ACC112 (cell line): ENCODE data around the gene RREB1.

ENCODE experiments used
- H2AFZ ChIP-seq: fragments of 200-600 bp; sonication (generic); one replicate; pipeline ENCODE4 v1.6.0; 2017; ENCODE audit warnings: antibody characterized with exemption, low read length; ENCODE audit not compliant: unreplicated experiment
- H3K27ac ChIP-seq: fragments of 200-600 bp; sonication (generic); 2 replicates; pipeline ENCODE4 v1.5.1; 2014; ENCODE audit warnings: low read depth, mild to moderate bottlenecking, antibody characterized with exemption, low read length, moderate library complexity
- H3K27me3 ChIP-seq: fragments of 200-600 bp; sonication (generic); 2 replicates; pipeline ENCODE4 v1.6.1; 2014; ENCODE audit warnings: mild to moderate bottlenecking, antibody characterized with exemption, low read length, moderate library complexity, mixed read lengths; ENCODE audit not compliant: insufficient read depth
- H3K36me3 ChIP-seq: fragments of 200-600 bp; sonication (generic); 2 replicates; pipeline ENCODE4 v1.6.1; 2016; ENCODE audit warnings: mild to moderate bottlenecking, antibody characterized with exemption, low read length, moderate library complexity, mixed read lengths; ENCODE audit not compliant: insufficient read depth
- H3K4me1 ChIP-seq: fragments of 200-600 bp; sonication (generic); one replicate; pipeline ENCODE4 v1.6.1; 2016; ENCODE audit warnings: low read length, mixed read lengths; ENCODE audit not compliant: insufficient read depth, unreplicated experiment, control insufficient read depth
- H3K4me3 ChIP-seq: fragments of 200-600 bp; sonication (generic); 2 replicates; pipeline ENCODE4 v1.5.1; 2014; ENCODE audit warnings: mild to moderate bottlenecking, low read depth, low read length
- H3K79me2 ChIP-seq: fragments of 200-600 bp; sonication (generic); one replicate; pipeline ENCODE4 v1.6.0; 2016; ENCODE audit warnings: low read length; ENCODE audit not compliant: control insufficient read depth, unreplicated experiment, insufficient read depth

Gene RREB1

GRCh38 chr6:7229376-7230326 is 121.9 kb downstream of the RREB1 start:
- H2AFZ ChIP-seq = no peak overlapping the region
- peaks cover 20% of the 10 kb centered on the region for H3K36me3 ChIP-seq
- H3K27me3 ChIP-seq = no peaks in the 10 kb centered on the region
- H3K27ac ChIP-seq = no peak overlapping the region
- H3K79me2 ChIP-seq = no peaks in the 10 kb centered on the region
- H3K4me3 ChIP-seq = no peak overlapping the region
- no peaks in the 10 kb centered on the region for H3K4me1 ChIP-seq

DNA sequence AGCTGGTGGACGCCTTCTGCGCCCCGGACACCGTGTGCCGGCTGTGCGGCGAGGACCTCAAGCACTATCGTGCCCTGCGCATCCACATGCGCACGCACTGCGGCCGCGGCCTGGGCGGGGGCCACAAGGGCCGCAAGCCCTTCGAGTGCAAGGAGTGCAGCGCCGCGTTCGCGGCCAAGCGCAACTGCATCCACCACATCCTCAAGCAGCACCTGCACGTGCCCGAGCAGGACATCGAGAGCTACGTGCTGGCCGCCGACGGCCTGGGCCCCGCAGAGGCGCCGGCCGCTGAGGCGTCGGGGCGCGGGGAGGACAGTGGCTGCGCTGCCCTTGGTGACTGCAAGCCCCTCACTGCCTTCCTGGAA is 122.5 kb downstream of the RREB1 start:
- no peak overlapping the region for H3K27ac ChIP-seq
- peaks cover 20% of the 10 kb centered on the region for H3K36me3 ChIP-seq
- H3K4me3 ChIP-seq = no peak overlapping the region
- H3K79me2 ChIP-seq = no peaks in the 10 kb centered on the region
- no peak overlapping the region for H2AFZ ChIP-seq
- H3K27me3 ChIP-seq = no peaks in the 10 kb centered on the region
- H3K4me1 ChIP-seq = no peaks in the 10 kb centered on the region

- Histone ChIP-seq H3K36me3 (peaks cover 20% of the 10 kb centered on the region; the same call in 1 of the 2 replicates), H3K27me3 (no peaks in the 10 kb centered on the region), H3K79me2 (no peaks in the 10 kb centered on the region), H2AFZ (no peak overlapping the region), H3K4me1 (no peaks in the 10 kb centered on the region), H3K27ac (no peak overlapping the region), H3K4me3 (no peak overlapping the region)
These were observed 123.4 kb downstream of the RREB1 start for GRCh38 chr6:7230956-7231713.

DNA sequence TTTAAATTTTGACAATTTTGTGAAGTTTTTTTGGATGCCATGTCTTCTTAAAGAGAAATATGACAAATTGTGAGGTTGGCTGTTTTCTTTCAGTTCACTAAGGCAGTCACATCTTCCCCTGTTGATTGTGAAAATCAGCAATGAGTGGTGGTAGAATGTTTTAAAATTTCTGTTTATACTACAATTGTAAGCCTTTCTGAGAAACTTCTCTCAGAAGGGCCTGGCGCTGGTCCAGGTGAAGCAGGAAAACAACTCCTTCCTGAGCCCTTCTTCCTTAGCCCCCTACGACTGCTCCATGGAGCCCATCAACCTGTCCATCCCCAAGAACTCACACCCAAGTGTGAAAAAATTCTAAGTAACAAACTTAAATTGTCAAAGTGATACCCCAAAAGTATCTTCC is 124.6 kb downstream of the RREB1 start:
- Histone ChIP-seq H3K27ac (no peak overlapping the region), H3K27me3 (no peaks in the 10 kb centered on the region), H3K79me2 (no peaks in the 10 kb centered on the region), H3K36me3 (peaks cover 12% of the 10 kb centered on the region; the same call in 1 of the 2 replicates), H3K4me1 (no peaks in the 10 kb centered on the region), H2AFZ (no peak overlapping the region), H3K4me3 (no peak overlapping the region)

- Histone ChIP-seq H3K4me1 (no peaks in the 10 kb centered on the region), H3K36me3 (peaks cover 11% of the 10 kb centered on the region; the same call in 1 of the 2 replicates), H3K4me3 (no peak overlapping the region), H3K79me2 (no peaks in the 10 kb centered on the region), H3K27me3 (no peaks in the 10 kb centered on the region), H3K27ac (no peak overlapping the region), H2AFZ (no peak overlapping the region)
These were observed 126.8 kb downstream of the RREB1 start for GRCh38 chr6:7234547-7234946.

DNA sequence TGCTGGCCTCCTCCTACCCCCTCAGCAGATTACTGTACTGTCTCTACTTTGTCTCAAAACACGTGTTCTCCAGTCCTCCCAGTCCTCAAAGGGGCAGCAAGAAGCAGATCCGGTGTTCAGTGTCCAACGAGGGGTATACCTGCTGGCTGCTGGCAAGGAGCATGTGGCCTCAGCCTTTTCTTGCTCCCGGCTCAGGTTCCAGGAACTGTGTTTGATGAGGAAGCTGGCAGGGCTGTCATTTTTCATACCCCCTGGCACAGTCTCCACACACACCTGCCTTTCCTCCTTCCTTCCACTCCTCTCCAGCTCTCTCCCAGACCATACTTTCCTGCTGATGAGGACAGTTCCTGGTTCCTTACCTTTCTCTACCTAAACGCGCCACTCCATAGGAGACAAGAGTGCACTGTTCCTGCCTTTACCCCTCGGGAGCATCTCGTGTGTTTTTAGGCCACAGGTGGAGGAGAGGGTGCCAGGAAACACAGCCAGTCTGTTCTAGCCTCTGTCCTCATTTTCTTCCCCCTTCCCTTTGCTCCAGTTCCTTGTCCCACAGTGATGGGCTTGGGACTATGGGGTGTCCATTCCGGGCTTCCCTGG is 128.0 kb downstream of the RREB1 start:
- no peaks in the 10 kb centered on the region for H3K27me3 ChIP-seq
- H3K4me3 ChIP-seq = no peak overlapping the region
- no peak overlapping the region for H2AFZ ChIP-seq
- no peaks in the 10 kb centered on the region for H3K4me1 ChIP-seq
- H3K36me3 ChIP-seq = peaks cover 3% of the 10 kb centered on the region; the same call in 1 of the 2 replicates
- no peak overlapping the region for H3K27ac ChIP-seq
- no peaks in the 10 kb centered on the region for H3K79me2 ChIP-seq

- Histone ChIP-seq H3K4me3 (no peak overlapping the region), H3K79me2 (no peaks in the 10 kb centered on the region), H3K4me1 (no peaks in the 10 kb centered on the region), H3K27me3 (no peaks in the 10 kb centered on the region), H2AFZ (no peak overlapping the region), H3K27ac (no peak overlapping the region), H3K36me3 (peaks cover 3% of the 10 kb centered on the region; the same call in 1 of the 2 replicates)
These were observed 128.8 kb downstream of the RREB1 start for GRCh38 chr6:7236306-7237209.

DNA sequence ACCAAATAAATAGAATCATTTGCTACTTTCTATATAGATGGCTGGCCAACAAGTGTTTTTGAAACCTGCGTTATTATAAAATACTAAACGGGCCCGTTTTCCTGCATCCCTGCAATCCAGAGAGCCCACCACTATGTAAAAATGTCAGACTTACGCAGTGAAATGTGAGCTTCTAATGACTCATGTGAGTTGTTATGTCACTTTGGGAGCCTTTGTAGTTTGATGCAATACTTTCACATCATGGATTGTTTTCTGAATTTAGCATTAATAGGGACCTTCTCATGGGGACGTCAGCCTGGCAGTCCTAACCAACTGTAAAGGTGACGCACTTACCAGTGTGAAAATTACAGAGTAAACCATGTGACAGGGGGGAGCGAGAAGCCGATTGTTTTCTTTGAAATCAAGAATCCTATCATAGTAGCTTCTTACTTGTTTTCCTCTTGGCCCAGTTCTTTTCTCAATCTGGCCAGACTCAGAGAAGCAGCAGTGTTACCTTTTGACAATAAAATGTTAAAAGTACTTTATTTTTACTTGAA is 130.0 kb downstream of the RREB1 start:
- H3K36me3 ChIP-seq = peaks cover 3% of the 10 kb centered on the region; the same call in 1 of the 2 replicates
- no peak overlapping the region for H3K4me3 ChIP-seq
- no peak overlapping the region for H2AFZ ChIP-seq
- no peak overlapping the region for H3K27ac ChIP-seq
- no peaks in the 10 kb centered on the region for H3K79me2 ChIP-seq
- H3K4me1 ChIP-seq = peaks cover 11% of the 10 kb centered on the region
- H3K27me3 ChIP-seq = no peaks in the 10 kb centered on the region

GRCh38 chr6:7238526-7238899 is 130.8 kb downstream of the RREB1 start:
- peaks cover 15% of the 10 kb centered on the region for H3K4me1 ChIP-seq

More at GRCh38 chr6:7238526-7238899, 130.8 kb downstream of the RREB1 start:
- no peaks in the 10 kb centered on the region for H3K79me2 ChIP-seq
- peaks cover 3% of the 10 kb centered on the region; the same call in 1 of the 2 replicates for H3K36me3 ChIP-seq
- H2AFZ ChIP-seq = no peak overlapping the region
- H3K4me3 ChIP-seq = no peak overlapping the region
- H3K27me3 ChIP-seq = no peaks in the 10 kb centered on the region
- H3K27ac ChIP-seq = no peak overlapping the region
